SK-N-SH (cell line): ENCODE measurements around the gene SLC35F4.

Source experiments
- CTCF ChIP-seq: fragments of 200-600 bp; sonication (generic); IDR thresholded peaks from 2 replicates; pipeline ENCODE4 v1.6.1; 2017; ENCODE audit warnings: antibody characterized with exemption, mild to moderate bottlenecking, moderate library complexity
- EP300 ChIP-seq, 2 experiments: IDR thresholded peaks; 2 replicates each; pipeline versions ENCODE4 v1.4.0 to v1.6.1; 2012; ENCODE audit warnings: borderline replicate concordance in 1 of 2, low read depth in 1 of 2, low read length in 1 of 2
- EZH2phosphoT487 ChIP-seq: fragments of 200-600 bp; sonication (generic); IDR thresholded peaks from 2 replicates; pipeline ENCODE4 v1.6.1; 2017; ENCODE audit warnings: low read depth, mixed run types, mild to moderate bottlenecking, antibody characterized with exemption, moderate library complexity, borderline replicate concordance
- FOSL2 ChIP-seq: IDR thresholded peaks from 2 replicates; pipeline ENCODE4 v1.4.0; 2012; ENCODE audit warnings: low read depth, mild to moderate bottlenecking, moderate library complexity, borderline replicate concordance
- GABPA ChIP-seq: IDR thresholded peaks from 2 replicates; pipeline ENCODE4 v1.4.0; 2012; ENCODE audit warnings: low read depth, mild to moderate bottlenecking
- IRF3 ChIP-seq: fragments of 150-350 bp; IDR thresholded peaks from 2 replicates; pipeline ENCODE4 v1.6.1; 2016; ENCODE audit warnings: mild to moderate bottlenecking, low read depth, low read length
- JUND ChIP-seq: IDR thresholded peaks from 2 replicates; pipeline ENCODE4 v1.4.0; 2012
- MXI1 ChIP-seq: IDR thresholded peaks from 2 replicates; pipeline ENCODE4 v1.6.1; 2012; ENCODE audit warnings: mild to moderate bottlenecking, low read depth, low read length, improper control_type of control experiment
- POLR2AphosphoS5 ChIP-seq: IDR thresholded peaks from 2 replicates; pipeline ENCODE4 v1.6.1; 2012; ENCODE audit warnings: low read depth, low read length
- REST ChIP-seq: IDR thresholded peaks from 2 replicates; pipeline ENCODE4 v1.6.1; 2012; ENCODE audit warnings: mild to moderate bottlenecking, low read depth, low read length, moderate library complexity
- SMC3 ChIP-seq: IDR thresholded peaks from 2 replicates; pipeline ENCODE4 v1.6.1; 2012; ENCODE audit warnings: low read depth, low read length, improper control_type of control experiment
- TEAD4 ChIP-seq: IDR thresholded peaks from 2 replicates; pipeline ENCODE4 v1.4.0; 2012; ENCODE audit warnings: mild to moderate bottlenecking, borderline replicate concordance; ENCODE audit not compliant: insufficient read depth
- USF1 ChIP-seq: IDR thresholded peaks from 2 replicates; pipeline ENCODE4 v1.4.0; 2012; ENCODE audit warnings: low read depth, borderline replicate concordance

GRCh38 chr14:57884175-57884574, 18.3 kb upstream of the SLC35F4 start:
- TF ChIP-seq JUND (no peak), POLR2AphosphoS5 (no peak), CTCF (peak; percentile 52), SMC3 (no peak), USF1 (no peak), EP300 (IDR thresholded peaks at IDR 0.05; ENCODE audit: borderline replicate concordance in 1 of 2, low read depth in 1 of 2, low read length in 1 of 2) (no peak), REST (no peak), MXI1 (no peak), EZH2phosphoT487 (no peak), FOSL2 (no peak), GABPA (no peak), TEAD4 (no peak), IRF3 (no peak)
